Stomach (tissue), 9 donors: Measurements from ENCODE around the gene MRC2. TPM values are rescaled to one million over a fixed set of nuclear protein-coding genes. Genes with fewer than 3 reads are reported as not detected.
"Not testable (repeated sequence)": the region's sequence is repeated elsewhere in the genome, so short reads cannot be mapped to it uniquely, and the experiment has no call there.

Source experiments
- DNase-seq, 2 donors: peaks; one replicate each; pipeline versions ENCODE4 v3.0.0 to v3.0.0-alpha.2; 2013 to 2019
- H3K27ac ChIP-seq, 5 donors: fragments of 200-600 bp in 4 of 5; sonication (generic) in 4 of 5; one replicate each; pipeline ENCODE4 v1.5.1; 2013 to 2019; ENCODE audit warnings: mild to moderate bottlenecking in 1 of 5, moderate library complexity in 1 of 5
- H3K27me3 ChIP-seq, 3 donors: fragments of 200-600 bp; sonication (generic); one replicate each; pipeline ENCODE4 v1.5.1; 2017 to 2019; ENCODE audit warnings: mixed run types in 1 of 3
- H3K36me3 ChIP-seq, 4 donors: fragments of 200-600 bp; sonication (generic); 1 replicate in 3 of 4; 2 replicates in 1 of 4; pipeline ENCODE4 v1.5.1; 2016 to 2019
- H3K4me1 ChIP-seq, 4 donors: fragments of 200-600 bp; sonication (generic); one replicate each; pipeline ENCODE4 v1.5.1; 2016 to 2019
- H3K4me3 ChIP-seq, 4 donors: fragments of 200-600 bp; sonication (generic) in 3 of 4; one replicate each; pipeline ENCODE4 v1.5.1; 2016 to 2019; ENCODE audit warnings: mild to moderate bottlenecking in 1 of 4
- H3K9me3 ChIP-seq, 4 donors: fragments of 200-600 bp; sonication (generic); one replicate each; pipeline ENCODE4 v1.5.1; 2016 to 2019
- CTCF ChIP-seq, 7 experiments: fragments of 450-650 bp in 4 of 7; fragments of 200-600 bp in 3 of 7; sonication (generic) in 3 of 7; IDR thresholded peaks; one replicate each; pipeline ENCODE4 v1.5.1; 2016 to 2019; ENCODE audit warnings: antibody characterized with exemption in 7 of 7, control low read depth in 2 of 7, mild to moderate bottlenecking in 1 of 7
- EP300 ChIP-seq: sonication (generic); formaldehyde crosslinking; IDR thresholded peaks from one replicate; pipeline ENCODE4 v1.6.1; 2017; ENCODE audit warnings: antibody characterized with exemption
- POLR2A ChIP-seq, 4 donors: fragments of 450-650 bp; IDR thresholded peaks; one replicate each; pipeline ENCODE4 v1.6.1; 2016; ENCODE audit warnings: antibody characterized with exemption in 4 of 4, control low read depth in 2 of 4, mild to moderate bottlenecking in 1 of 4, moderate library complexity in 1 of 4
- POLR2AphosphoS5 ChIP-seq, 3 donors: sonication (generic); formaldehyde crosslinking; IDR thresholded peaks; one replicate each; pipeline ENCODE4 v1.6.1; 2016; ENCODE audit warnings: antibody characterized with exemption in 3 of 3
- WGBS, 5 donors: extraction: QIAGEN DNeasy Blood & Tissue Kit in 3 of 5; methylation state at CpG; one replicate each; pipeline versions ENCODE4 v1.1.5 to v1.1.7; 2013 to 2018; 5-methylcytosine and 5-hydroxymethylcytosine counted together
- intact Hi-C: fragments of 100-400 bp; cut with DNase I; formaldehyde crosslinking; loops from one replicate; pipeline ENCODE4 v1.15.1; 2023; ENCODE audit warnings: low total_unique reads
- polyA plus RNA-seq, 3 donors: library from polyadenylated mRNA; stranded (reverse); fragments of 200-250 nt; gene quantifications; one replicate each; pipeline ENCODE4 v1.2.3, GENCODE V29; 2013
- total RNA-seq, 5 donors: library from RNA; depleted of rRNA; stranded (reverse); fragments of >200 nt; gene quantifications; one replicate each; pipeline versions ENCODE4 v1.1.0 to v1.2.3, GENCODE V29; 2014 to 2016
- donor health status: healthy with polysubstance abuse.
- donor health status: Bipolar disorder and iron deficiency.
- donor health status: healthy.

MRC2 gene
- total and polyA plus RNA-seq, 8 donors = 4.7 to 107 (median 13.8) TPM

- 70 to 82% (median 77%) methylated on average over 6 of the region's 6 CpGs for WGBS, 5 donors
- no peak overlapping the region for H3K4me3 ChIP-seq
- no peak for DNase-seq
- TF ChIP-seq EP300 (no peak), POLR2A (IDR thresholded peaks at IDR 0.05) (no peak), CTCF (IDR thresholded peaks at IDR 0.05) (no peak), POLR2AphosphoS5 (IDR thresholded peaks at IDR 0.05) (no peak)
- peaks cover 24 to 100% (median 94%) of the 10 kb centered on the region in 4 donors for H3K36me3 ChIP-seq
- no peaks in the 10 kb centered on the region for H3K9me3 ChIP-seq
- H3K4me1 ChIP-seq = peaks cover 0 to 9% (median 0%) of the 10 kb centered on the region in 4 donors
- no peaks in the 10 kb centered on the region for H3K27me3 ChIP-seq
- H3K27ac ChIP-seq = no peak overlapping the region
- intact Hi-C loops = no loop called here
These were observed 27.4 kb upstream of the MRC2 start for GRCh38 chr17:62599964-62600657.

GRCh38 chr17:62600805-62601204, 26.7 kb upstream of the MRC2 start:
- H3K4me3 ChIP-seq = no peak overlapping the region
- intact Hi-C loops = no loop called here
- TF ChIP-seq POLR2AphosphoS5 (IDR thresholded peaks at IDR 0.05) = no peak
- TF ChIP-seq POLR2A (IDR thresholded peaks at IDR 0.05) = no peak
- TF ChIP-seq CTCF (IDR thresholded peaks at IDR 0.05) = no peak
- TF ChIP-seq EP300 = no peak
- H3K9me3 ChIP-seq = no peaks in the 10 kb centered on the region
- DNase-seq = no peak
- H3K36me3 ChIP-seq = peaks cover 18 to 99% (median 94%) of the 10 kb centered on the region in 4 donors
- no peaks in the 10 kb centered on the region for H3K27me3 ChIP-seq
- peaks cover 0 to 9% (median 0%) of the 10 kb centered on the region in 4 donors for H3K4me1 ChIP-seq
- WGBS, 5 donors = 21 to 54% (median 28%) methylated on average over 1 of the region's 1 CpG
- H3K27ac ChIP-seq = no peak overlapping the region

- 82 to 95% (median 92%) methylated on average over 2 of the region's 2 CpGs for WGBS, 5 donors
- Histone ChIP-seq H3K9me3 (no peaks in the 10 kb centered on the region), H3K4me3 (no peak overlapping the region), H3K4me1 (peaks cover 0 to 9% (median 0%) of the 10 kb centered on the region in 4 donors), H3K36me3 (peaks cover 17 to 99% (median 94%) of the 10 kb centered on the region in 4 donors), H3K27ac (no peak overlapping the region), H3K27me3 (no peaks in the 10 kb centered on the region)
- DNase-seq = no peak
- TF ChIP-seq POLR2A (IDR thresholded peaks at IDR 0.05) (no peak), POLR2AphosphoS5 (IDR thresholded peaks at IDR 0.05) (no peak), EP300 (no peak), CTCF (IDR thresholded peaks at IDR 0.05) (no peak)
- intact Hi-C loops = no loop called here
These were observed 26.0 kb upstream of the MRC2 start for GRCh38 chr17:62601471-62601870.

GRCh38 chr17:62603783-62604182, 23.7 kb upstream of the MRC2 start:
- 96 to 98% (median 97%) methylated on average over 6 of the region's 6 CpGs for WGBS, 5 donors
- H3K27ac ChIP-seq, DNase-seq, H3K27me3 ChIP-seq, intact Hi-C loops, H3K4me1 ChIP-seq, H3K4me3 ChIP-seq, H3K9me3 ChIP-seq: not testable (repeated sequence)
- peaks cover 13 to 99% (median 96%) of the 10 kb centered on the region in 4 donors for H3K36me3 ChIP-seq

- H3K9me3 ChIP-seq = no peaks in the 10 kb centered on the region
- 95 to 98% (median 97%) methylated on average over 7 of the region's 7 CpGs for WGBS, 5 donors
- peaks cover 0 to 7% (median 0%) of the 10 kb centered on the region in 4 donors for H3K4me1 ChIP-seq
- H3K27ac ChIP-seq = no peak overlapping the region
- peaks cover 24 to 99% (median 96%) of the 10 kb centered on the region in 4 donors for H3K36me3 ChIP-seq
- TF ChIP-seq POLR2A (IDR thresholded peaks at IDR 0.05) (no peak), POLR2AphosphoS5 (IDR thresholded peaks at IDR 0.05) (no peak), CTCF (IDR thresholded peaks at IDR 0.05) (no peak), EP300 (no peak)
- no peak overlapping the region for H3K4me3 ChIP-seq
- no peak for DNase-seq
- no peaks in the 10 kb centered on the region for H3K27me3 ChIP-seq
- intact Hi-C loops = no loop called here
These were observed 21.9 kb upstream of the MRC2 start for GRCh38 chr17:62605588-62605987.
